PC-9 (cell line): ENCODE data around the gene RFLNA. TPM values are rescaled to one million over a fixed set of nuclear protein-coding genes. Genes with fewer than 3 reads are reported as not detected.

Experiments
- BruUV-seq: library from RNA; stranded (reverse); fragments of 400-500 nt; replicated peaks from 2 replicates; lab custom pipeline; 2021; lab: Mats Ljungman, UMichigan
- CTCF ChIA-PET: fragments of 300-600 bp; sonication (Branson Sonifier 250); formaldehyde crosslinking; loops from one replicate; lab custom pipeline; 2022; ENCODE audit warnings: antibody characterized with exemption; lab: Charles Lee
- POLR2A ChIA-PET: fragments of 300-600 bp; sonication (Branson Sonifier 250); formaldehyde crosslinking; loops from one replicate; lab custom pipeline; 2022; ENCODE audit warnings: antibody characterized with exemption; ENCODE audit not compliant: unreplicated experiment; lab: Charles Lee
- DNase-seq, 2 experiments: peaks; one replicate each; pipeline versions ENCODE4 v3.0.0 to v3.0.0-alpha.2; 2015 to 2022; ENCODE audit warnings: mixed read lengths in 1 of 2
- H2AFZ ChIP-seq: fragments of 200-600 bp; sonication (generic); 2 replicates; pipeline ENCODE4 v1.8.1; 2017; ENCODE audit warnings: antibody characterized with exemption
- H3F3A ChIP-seq: fragments of 200-600 bp; sonication (generic); 2 replicates; pipeline ENCODE4 v1.8.1; 2017; ENCODE audit warnings: antibody characterized with exemption, mild to moderate bottlenecking, low read depth; ENCODE audit not compliant: insufficient read depth
- H3K27ac ChIP-seq: fragments of 200-600 bp; sonication (generic); 2 replicates; pipeline ENCODE4 v1.6.1; 2016; ENCODE audit warnings: mixed run types
- H3K27me3 ChIP-seq: fragments of 200-600 bp; sonication (generic); 2 replicates; pipeline ENCODE4 v1.6.1; 2016; ENCODE audit warnings: low read depth, mixed run types; ENCODE audit not compliant: insufficient read depth
- H3K36me3 ChIP-seq: fragments of 200-600 bp; sonication (generic); 2 replicates; pipeline ENCODE4 v1.6.1; 2016; ENCODE audit warnings: low read depth, mixed run types
- H3K4me1 ChIP-seq: fragments of 200-600 bp; sonication (generic); replicated peaks from 2 replicates; pipeline ENCODE4 v1.6.1; 2016; ENCODE audit warnings: mixed run types; ENCODE audit not compliant: insufficient read depth
- H3K4me2 ChIP-seq: fragments of 200-600 bp; sonication (generic); 2 replicates; pipeline ENCODE4 v1.6.1; 2017; ENCODE audit warnings: mixed run types
- H3K4me3 ChIP-seq: fragments of 200-600 bp; sonication (generic); 2 replicates; pipeline ENCODE4 v1.6.1; 2016; ENCODE audit warnings: mixed run types
- H3K79me2 ChIP-seq: fragments of 200-600 bp; sonication (generic); 2 replicates; pipeline ENCODE4 v1.6.1; 2017; ENCODE audit warnings: low read depth, mixed run types
- H3K9me2 ChIP-seq: fragments of 200-600 bp; sonication (generic); 2 replicates; pipeline ENCODE4 v1.8.1; 2017; ENCODE audit warnings: mild to moderate bottlenecking; ENCODE audit not compliant: insufficient read depth
- H3K9me3 ChIP-seq: fragments of 200-600 bp; sonication (generic); 2 replicates; pipeline ENCODE4 v1.8.1; 2016; ENCODE audit warnings: low read depth; ENCODE audit not compliant: insufficient read depth
- H4K20me1 ChIP-seq: fragments of 200-600 bp; sonication (generic); 2 replicates; pipeline ENCODE4 v1.8.1; 2017; ENCODE audit not compliant: insufficient read depth
- EZH2 ChIP-seq: fragments of 200-600 bp; sonication (generic); IDR thresholded peaks from 2 replicates; pipeline ENCODE4 v1.8.0; 2017; ENCODE audit warnings: antibody characterized with exemption, low read depth
- intact Hi-C: fragments of 100-400 bp; cut with micrococcal nuclease; formaldehyde crosslinking; loops from one replicate; pipeline ENCODE4 v1.10.0; 2022; ENCODE audit not compliant: unreplicated experiment
- total RNA-seq: library from RNA; stranded (reverse); gene quantifications from 2 replicates; pipeline ENCODE4 v1.2.3, GENCODE V29; 2021
- TF ChIP-seq, protein P1 (sequence below): fragments of 200-600 bp; sonication (generic); conservative IDR thresholded peaks from 2 replicates; pipeline ENCODE4 v1.6.1; 2017; ENCODE audit warnings: mixed run types, antibody characterized with exemption, mild to moderate bottlenecking, moderate library complexity

RFLNA gene
- total RNA-seq, 1 experiment from 2014 or later, result not detected

DNA sequence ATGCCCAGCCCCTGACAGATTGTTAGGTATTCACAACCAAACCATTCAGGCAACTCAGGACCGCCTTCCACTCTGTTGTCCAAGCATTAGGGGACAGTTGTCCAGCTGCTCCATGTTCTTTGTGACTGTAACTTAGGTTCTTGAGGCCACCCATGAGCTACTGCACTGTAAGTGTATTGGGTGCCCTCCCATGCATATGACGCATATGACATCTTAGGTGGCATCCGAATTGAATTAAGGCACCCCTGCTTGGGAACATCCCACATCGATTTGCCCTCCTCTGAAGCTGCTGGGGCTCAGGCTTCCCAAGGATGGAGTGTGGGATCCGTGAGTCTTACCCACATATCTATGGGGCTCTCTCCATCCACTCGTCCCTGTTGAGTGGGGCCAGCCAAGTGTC lies 17.7 kb downstream of the RFLNA start:
- no peaks in the 10 kb centered on the region for H3F3A ChIP-seq
- H3K27me3 ChIP-seq, result peaks cover 45% of the 10 kb centered on the region
- no peak for DNase-seq
- no peaks in the 10 kb centered on the region for H3K36me3 ChIP-seq
- intact Hi-C loops, result no loop called here
- H3K9me3 ChIP-seq, result no peaks in the 10 kb centered on the region
- BruUV-seq, result no TSS peak
- H3K79me2 ChIP-seq, result no peaks in the 10 kb centered on the region
- no peak overlapping the region for H3K4me3 ChIP-seq
- H2AFZ ChIP-seq, result no peak overlapping the region
- ChIA-PET CTCF (no interaction called here), POLR2A (no interaction called here)
- no peak overlapping the region for H3K27ac ChIP-seq
- no peaks in the 10 kb centered on the region for H3K9me2 ChIP-seq
- H3K4me1 ChIP-seq, result no peaks in the 10 kb centered on the region
- no peak overlapping the region for H3K4me2 ChIP-seq
- no peaks in the 10 kb centered on the region for H4K20me1 ChIP-seq
- TF ChIP-seq, protein P1, sequence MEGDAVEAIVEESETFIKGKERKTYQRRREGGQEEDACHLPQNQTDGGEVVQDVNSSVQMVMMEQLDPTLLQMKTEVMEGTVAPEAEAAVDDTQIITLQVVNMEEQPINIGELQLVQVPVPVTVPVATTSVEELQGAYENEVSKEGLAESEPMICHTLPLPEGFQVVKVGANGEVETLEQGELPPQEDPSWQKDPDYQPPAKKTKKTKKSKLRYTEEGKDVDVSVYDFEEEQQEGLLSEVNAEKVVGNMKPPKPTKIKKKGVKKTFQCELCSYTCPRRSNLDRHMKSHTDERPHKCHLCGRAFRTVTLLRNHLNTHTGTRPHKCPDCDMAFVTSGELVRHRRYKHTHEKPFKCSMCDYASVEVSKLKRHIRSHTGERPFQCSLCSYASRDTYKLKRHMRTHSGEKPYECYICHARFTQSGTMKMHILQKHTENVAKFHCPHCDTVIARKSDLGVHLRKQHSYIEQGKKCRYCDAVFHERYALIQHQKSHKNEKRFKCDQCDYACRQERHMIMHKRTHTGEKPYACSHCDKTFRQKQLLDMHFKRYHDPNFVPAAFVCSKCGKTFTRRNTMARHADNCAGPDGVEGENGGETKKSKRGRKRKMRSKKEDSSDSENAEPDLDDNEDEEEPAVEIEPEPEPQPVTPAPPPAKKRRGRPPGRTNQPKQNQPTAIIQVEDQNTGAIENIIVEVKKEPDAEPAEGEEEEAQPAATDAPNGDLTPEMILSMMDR, result no peak
- no peak for TF ChIP-seq EZH2

DNA sequence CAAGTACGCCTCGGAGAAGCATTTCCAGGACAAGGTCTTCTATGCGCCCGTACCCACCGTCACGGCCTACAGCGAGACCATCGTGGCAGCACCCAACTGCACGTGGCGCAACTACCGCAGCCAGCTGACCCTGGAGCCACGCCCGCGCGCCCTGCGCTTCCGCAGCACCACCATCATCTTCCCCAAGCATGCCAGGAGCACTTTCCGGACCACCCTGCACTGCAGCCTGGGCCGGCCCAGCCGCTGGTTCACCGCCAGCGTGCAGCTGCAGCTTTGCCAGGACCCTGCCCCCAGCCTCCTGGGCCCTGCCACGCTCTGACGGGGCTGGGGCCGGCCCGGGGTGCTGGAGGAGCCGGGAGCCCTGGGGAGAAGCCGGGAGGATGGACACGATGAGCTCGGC lies 19.3 kb downstream of the RFLNA start:
- CTCF ChIA-PET, result no interaction called here

DNA sequence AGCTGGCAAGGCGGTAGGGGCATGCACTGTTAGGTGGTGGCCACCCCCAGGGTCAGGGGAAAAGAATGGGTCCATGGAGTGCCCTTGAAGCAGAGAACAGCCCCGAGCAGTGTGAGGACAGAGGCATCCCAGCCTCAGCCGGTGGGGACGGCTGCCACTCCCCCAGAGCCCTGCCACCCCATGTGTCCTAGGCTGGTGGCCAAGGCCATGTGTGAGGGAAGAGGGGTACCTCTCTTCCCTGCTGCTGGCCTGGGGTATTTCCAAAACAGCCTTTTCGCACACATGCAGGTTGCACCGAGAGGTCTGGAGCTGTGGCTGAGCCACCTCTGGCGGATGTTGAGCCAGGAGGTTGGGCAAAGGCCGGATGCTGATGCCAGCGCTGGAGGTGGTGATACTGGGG lies 19.9 kb downstream of the RFLNA start:
- Histone ChIP-seq H3K79me2 (no peaks in the 10 kb centered on the region), H3K9me2 (no peaks in the 10 kb centered on the region), H3K27ac (no peak overlapping the region), H4K20me1 (no peaks in the 10 kb centered on the region), H3K36me3 (no peaks in the 10 kb centered on the region), H3K4me3 (no peak overlapping the region), H3K4me2 (no peak overlapping the region), H2AFZ (no peak overlapping the region), H3F3A (no peaks in the 10 kb centered on the region), H3K9me3 (no peaks in the 10 kb centered on the region), H3K27me3 (peaks cover 30% of the 10 kb centered on the region), H3K4me1 (no peaks in the 10 kb centered on the region)
- ChIA-PET CTCF (no interaction called here), POLR2A (no interaction called here)
- intact Hi-C loops, result no loop called here
- no peak for DNase-seq
- BruUV-seq, result no TSS peak
- TF ChIP-seq, protein P1, result no peak
- no peak for TF ChIP-seq EZH2

More for the DNA sequence above, 19.3 kb downstream of the RFLNA start:
- no peak overlapping the region for H3K27ac ChIP-seq
- no peaks in the 10 kb centered on the region for H3K36me3 ChIP-seq
- H4K20me1 ChIP-seq, result no peaks in the 10 kb centered on the region
- H3F3A ChIP-seq, result no peaks in the 10 kb centered on the region
- no peaks in the 10 kb centered on the region for H3K79me2 ChIP-seq
- H2AFZ ChIP-seq, result no peak overlapping the region
- no peak overlapping the region for H3K4me3 ChIP-seq
- BruUV-seq, result no TSS peak
- H3K4me2 ChIP-seq, result no peak overlapping the region
- peaks cover 36% of the 10 kb centered on the region for H3K27me3 ChIP-seq
- no peak for DNase-seq
- POLR2A ChIA-PET, result no interaction called here
- H3K4me1 ChIP-seq, result no peaks in the 10 kb centered on the region
- TF ChIP-seq, protein P1, result no peak
- TF ChIP-seq EZH2, result no peak
- intact Hi-C loops, result no loop called here
- H3K9me2 ChIP-seq, result no peaks in the 10 kb centered on the region
- no peaks in the 10 kb centered on the region for H3K9me3 ChIP-seq
